HepG2 (cell line): ENCODE measurements around the gene PNP. TPM values are rescaled to one million over a fixed set of nuclear protein-coding genes. Genes with fewer than 3 reads are reported as not detected.

Source experiments
- ASH2L ChIP-seq: fragments of 300-600, 200-600 bp; sonication (generic); IDR thresholded peaks from 2 replicates; pipeline ENCODE4 v1.7.0; 2017; ENCODE audit warnings: low read depth, mild to moderate bottlenecking, moderate library complexity, mixed read lengths, low read length; ENCODE audit not compliant: insufficient read length
- CHCHD3 ChIP-seq: sonication (generic); formaldehyde crosslinking; IDR thresholded peaks from 2 replicates; pipeline ENCODE4 v1.8.0; 2022; ENCODE audit warnings: mild to moderate bottlenecking, missing genetic modification reagents, moderate library complexity
- EZH2 ChIP-seq: conservative IDR thresholded peaks from 2 replicates; pipeline ENCODE4 v1.6.1; 2012; ENCODE audit warnings: mild to moderate bottlenecking, low read depth, low read length, moderate library complexity
- FOXO1 ChIP-seq: sonication (generic); formaldehyde crosslinking; IDR thresholded peaks from 2 replicates; pipeline ENCODE4 v1.4.0; 2020; ENCODE audit warnings: missing genetic modification reagents
- HES4 ChIP-seq: sonication (generic); formaldehyde crosslinking; IDR thresholded peaks from 2 replicates; pipeline ENCODE4 v1.9.0; 2021; ENCODE audit warnings: mild to moderate bottlenecking, missing genetic modification reagents, borderline replicate concordance
- KAT2B ChIP-seq: fragments of 150-350 bp; IDR thresholded peaks from 2 replicates; pipeline ENCODE4 v1.6.1; 2014; ENCODE audit warnings: low read depth, low read length, borderline replicate concordance
- MAFG ChIP-seq: sonication (generic); formaldehyde crosslinking; IDR thresholded peaks from 2 replicates; pipeline ENCODE4 v1.5.1; 2020; ENCODE audit warnings: mild to moderate bottlenecking, missing genetic modification reagents
- NFATC3 ChIP-seq: sonication (generic); formaldehyde crosslinking; IDR thresholded peaks from 2 replicates; pipeline ENCODE4 v1.5.1; 2020; ENCODE audit warnings: mild to moderate bottlenecking, missing genetic modification reagents
- ONECUT2 ChIP-seq: sonication (generic); formaldehyde crosslinking; IDR thresholded peaks from 2 replicates; pipeline ENCODE4 v1.4.0; 2020; ENCODE audit warnings: missing genetic modification reagents
- RFX1 ChIP-seq: fragments of 450-650 bp; IDR thresholded peaks from 2 replicates; pipeline ENCODE4 v1.6.1; 2017
- SAFB2 ChIP-seq: sonication (generic); formaldehyde crosslinking; IDR thresholded peaks from 2 replicates; pipeline ENCODE4 v1.5.1; 2020; ENCODE audit warnings: missing genetic modification reagents, low read depth, mild to moderate bottlenecking, borderline replicate concordance
- SIX4 ChIP-seq: sonication (generic); formaldehyde crosslinking; IDR thresholded peaks from 2 replicates; pipeline ENCODE4 v1.4.0; 2020; ENCODE audit warnings: missing genetic modification reagents
- ZNF292 ChIP-seq: sonication (generic); formaldehyde crosslinking; IDR thresholded peaks from 2 replicates; pipeline ENCODE4 v1.8.1; 2022; ENCODE audit warnings: mild to moderate bottlenecking, low read depth, missing genetic modification reagents, borderline replicate concordance
- ZNF670 ChIP-seq: sonication (generic); formaldehyde crosslinking; IDR thresholded peaks from 2 replicates; pipeline ENCODE4 v1.8.0; 2022; ENCODE audit warnings: mild to moderate bottlenecking, missing genetic modification reagents, borderline replicate concordance
- ZNF7 ChIP-seq: IDR thresholded peaks from 2 replicates; pipeline ENCODE4 v1.6.1; 2016; ENCODE audit warnings: missing biosample characterization, missing genetic modification reagents
- polyA plus RNA-seq, 8 experiments: library from polyadenylated mRNA; depleted of rRNA in 3 of 8; stranded (reverse) in 7 of 8; unstranded in 1 of 8; fragments of >200 nt; fragmentation: Illumina TruSeq in 4 of 8; extraction: Trizol in 4 of 8; gene quantifications; 2 replicates each; pipeline versions ENCODE4 v1.2.1 to v1.2.3, GENCODE V29; 2011 to 2016; ENCODE audit warnings: low read depth in 4 of 8, missing spikeins in 1 of 8, mixed read lengths in 1 of 8; ENCODE audit not compliant: insufficient read depth in 1 of 8
- total RNA-seq, 5 experiments: library from RNA; depleted of rRNA; stranded (reverse); fragments of >200 nt; fragmentation: Illumina TruSeq; extraction: Trizol; gene quantifications; 2 replicates each; pipeline ENCODE4 v1.2.3, GENCODE V29; 2016; ENCODE audit warnings: low read depth in 1 of 5
- TF ChIP-seq, protein P1 (sequence below): sonication (generic); formaldehyde crosslinking; IDR thresholded peaks from 2 replicates; pipeline ENCODE4 v1.4.0; 2020; ENCODE audit warnings: missing genetic modification reagents
- TF ChIP-seq, protein P2 (sequence below): sonication (generic); formaldehyde crosslinking; IDR thresholded peaks from 2 replicates; pipeline ENCODE4 v1.5.0; 2020; ENCODE audit warnings: missing genetic modification reagents, mild to moderate bottlenecking, borderline replicate concordance
- TF ChIP-seq, protein P3 (sequence below): sonication (generic); formaldehyde crosslinking; IDR thresholded peaks from 2 replicates; pipeline ENCODE4 v1.4.0; 2020; ENCODE audit warnings: missing genetic modification reagents, borderline replicate concordance
- TF ChIP-seq, protein P4 (sequence below): sonication (generic); formaldehyde crosslinking; IDR thresholded peaks from 2 replicates; pipeline ENCODE4 v1.5.1; 2020; ENCODE audit warnings: mild to moderate bottlenecking, missing genetic modification reagents, moderate library complexity

Gene PNP
- total and polyA plus RNA-seq, 2 of the 13 experiments (the other 11 are each of a cell fraction or from before 2014, with no cell fraction given), result 45.4 to 74.8 TPM

DNA sequence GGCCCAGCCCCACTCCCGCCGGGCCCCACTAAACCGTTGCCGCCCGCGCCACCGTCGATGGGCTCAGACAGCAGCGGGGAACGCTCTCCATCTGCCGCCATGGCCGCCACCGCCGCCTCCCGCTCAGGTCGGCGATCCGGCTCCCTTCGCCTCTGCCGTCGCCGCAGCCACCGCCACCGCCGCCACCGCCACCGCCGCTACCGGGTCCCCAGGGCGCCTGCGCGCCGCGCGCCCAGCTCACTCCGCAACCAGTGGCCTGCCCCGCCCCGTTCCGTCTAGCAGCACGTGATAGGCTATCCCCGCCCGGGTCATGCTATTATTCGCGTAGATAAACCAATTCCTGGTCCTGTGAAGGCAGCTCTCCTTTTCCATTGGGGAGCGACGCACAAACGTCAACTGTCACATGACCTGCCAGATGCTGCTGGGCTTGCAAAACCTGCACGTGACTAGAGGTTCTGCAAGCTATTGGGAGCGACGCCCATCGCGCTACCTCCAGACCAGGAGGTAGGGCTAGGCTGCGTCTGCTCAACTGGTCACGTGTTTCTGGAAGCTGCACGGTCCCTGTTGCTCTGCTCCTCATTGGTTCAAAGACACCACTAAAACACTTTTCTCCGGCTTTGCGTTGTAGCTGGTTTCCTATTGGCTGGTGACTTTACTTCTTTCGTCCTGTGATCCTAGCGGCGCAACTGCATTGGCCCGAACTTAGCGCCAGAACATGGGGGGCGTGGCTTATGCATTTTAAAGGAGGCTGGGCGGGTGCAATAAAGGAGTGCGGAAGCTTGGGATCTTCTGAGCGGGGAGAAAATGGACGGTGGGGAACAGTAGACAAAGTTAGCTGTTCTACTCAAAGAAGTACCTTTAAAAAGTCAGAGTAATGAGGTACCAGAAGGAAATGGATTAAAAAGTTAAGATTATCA, 7.7 kb upstream of the PNP start, which contains the start of gene PIP4P1 (continued):
- TF ChIP-seq, protein P1, sequence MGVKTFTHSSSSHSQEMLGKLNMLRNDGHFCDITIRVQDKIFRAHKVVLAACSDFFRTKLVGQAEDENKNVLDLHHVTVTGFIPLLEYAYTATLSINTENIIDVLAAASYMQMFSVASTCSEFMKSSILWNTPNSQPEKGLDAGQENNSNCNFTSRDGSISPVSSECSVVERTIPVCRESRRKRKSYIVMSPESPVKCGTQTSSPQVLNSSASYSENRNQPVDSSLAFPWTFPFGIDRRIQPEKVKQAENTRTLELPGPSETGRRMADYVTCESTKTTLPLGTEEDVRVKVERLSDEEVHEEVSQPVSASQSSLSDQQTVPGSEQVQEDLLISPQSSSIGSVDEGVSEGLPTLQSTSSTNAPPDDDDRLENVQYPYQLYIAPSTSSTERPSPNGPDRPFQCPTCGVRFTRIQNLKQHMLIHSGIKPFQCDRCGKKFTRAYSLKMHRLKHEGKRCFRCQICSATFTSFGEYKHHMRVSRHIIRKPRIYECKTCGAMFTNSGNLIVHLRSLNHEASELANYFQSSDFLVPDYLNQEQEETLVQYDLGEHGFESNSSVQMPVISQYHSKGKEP (CRISPR knock-in tag), result peak; percentile 66; the same call in 1 of the 2 replicates
- TF ChIP-seq RFX1 (no peak), KAT2B (no peak), FOXO1 (CRISPR knock-in tag) (peak; percentile 73), ONECUT2 (CRISPR knock-in tag) (no peak), MAFG (CRISPR knock-in tag) (no peak), ZNF292 (CRISPR knock-in tag) (no peak), SIX4 (CRISPR knock-in tag) (peak; percentile 66; the same call in 1 of the 2 replicates), CHCHD3 (CRISPR knock-in tag) (no peak), HES4 (CRISPR knock-in tag) (peak; percentile 91), ZNF7 (CRISPR knock-in tag) (no peak), EZH2 (no peak), ZNF670 (no peak), NFATC3 (no peak), ASH2L (peak; percentile 87), SAFB2 (CRISPR knock-in tag) (peak; percentile 84; the same call in 1 of the 2 replicates)
- TF ChIP-seq, protein P2, sequence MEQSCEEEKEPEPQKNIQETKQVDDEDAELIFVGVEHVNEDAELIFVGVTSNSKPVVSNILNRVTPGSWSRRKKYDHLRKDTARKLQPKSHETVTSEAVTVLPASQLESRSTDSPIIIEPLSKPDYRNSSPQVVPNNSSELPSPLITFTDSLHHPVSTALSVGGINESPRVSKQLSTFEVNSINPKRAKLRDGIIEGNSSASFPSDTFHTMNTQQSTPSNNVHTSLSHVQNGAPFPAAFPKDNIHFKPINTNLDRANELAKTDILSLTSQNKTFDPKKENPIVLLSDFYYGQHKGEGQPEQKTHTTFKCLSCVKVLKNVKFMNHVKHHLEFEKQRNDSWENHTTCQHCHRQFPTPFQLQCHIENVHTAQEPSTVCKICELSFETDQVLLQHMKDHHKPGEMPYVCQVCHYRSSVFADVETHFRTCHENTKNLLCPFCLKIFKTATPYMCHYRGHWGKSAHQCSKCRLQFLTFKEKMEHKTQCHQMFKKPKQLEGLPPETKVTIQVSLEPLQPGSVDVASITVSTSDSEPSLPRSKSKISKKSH (CRISPR knock-in tag), result peak; percentile 93
- TF ChIP-seq, protein P3, sequence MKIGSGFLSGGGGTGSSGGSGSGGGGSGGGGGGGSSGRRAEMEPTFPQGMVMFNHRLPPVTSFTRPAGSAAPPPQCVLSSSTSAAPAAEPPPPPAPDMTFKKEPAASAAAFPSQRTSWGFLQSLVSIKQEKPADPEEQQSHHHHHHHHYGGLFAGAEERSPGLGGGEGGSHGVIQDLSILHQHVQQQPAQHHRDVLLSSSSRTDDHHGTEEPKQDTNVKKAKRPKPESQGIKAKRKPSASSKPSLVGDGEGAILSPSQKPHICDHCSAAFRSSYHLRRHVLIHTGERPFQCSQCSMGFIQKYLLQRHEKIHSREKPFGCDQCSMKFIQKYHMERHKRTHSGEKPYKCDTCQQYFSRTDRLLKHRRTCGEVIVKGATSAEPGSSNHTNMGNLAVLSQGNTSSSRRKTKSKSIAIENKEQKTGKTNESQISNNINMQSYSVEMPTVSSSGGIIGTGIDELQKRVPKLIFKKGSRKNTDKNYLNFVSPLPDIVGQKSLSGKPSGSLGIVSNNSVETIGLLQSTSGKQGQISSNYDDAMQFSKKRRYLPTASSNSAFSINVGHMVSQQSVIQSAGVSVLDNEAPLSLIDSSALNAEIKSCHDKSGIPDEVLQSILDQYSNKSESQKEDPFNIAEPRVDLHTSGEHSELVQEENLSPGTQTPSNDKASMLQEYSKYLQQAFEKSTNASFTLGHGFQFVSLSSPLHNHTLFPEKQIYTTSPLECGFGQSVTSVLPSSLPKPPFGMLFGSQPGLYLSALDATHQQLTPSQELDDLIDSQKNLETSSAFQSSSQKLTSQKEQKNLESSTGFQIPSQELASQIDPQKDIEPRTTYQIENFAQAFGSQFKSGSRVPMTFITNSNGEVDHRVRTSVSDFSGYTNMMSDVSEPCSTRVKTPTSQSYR (CRISPR knock-in tag), result peak; percentile 45; the same call in 1 of the 2 replicates
- TF ChIP-seq, protein P4, sequence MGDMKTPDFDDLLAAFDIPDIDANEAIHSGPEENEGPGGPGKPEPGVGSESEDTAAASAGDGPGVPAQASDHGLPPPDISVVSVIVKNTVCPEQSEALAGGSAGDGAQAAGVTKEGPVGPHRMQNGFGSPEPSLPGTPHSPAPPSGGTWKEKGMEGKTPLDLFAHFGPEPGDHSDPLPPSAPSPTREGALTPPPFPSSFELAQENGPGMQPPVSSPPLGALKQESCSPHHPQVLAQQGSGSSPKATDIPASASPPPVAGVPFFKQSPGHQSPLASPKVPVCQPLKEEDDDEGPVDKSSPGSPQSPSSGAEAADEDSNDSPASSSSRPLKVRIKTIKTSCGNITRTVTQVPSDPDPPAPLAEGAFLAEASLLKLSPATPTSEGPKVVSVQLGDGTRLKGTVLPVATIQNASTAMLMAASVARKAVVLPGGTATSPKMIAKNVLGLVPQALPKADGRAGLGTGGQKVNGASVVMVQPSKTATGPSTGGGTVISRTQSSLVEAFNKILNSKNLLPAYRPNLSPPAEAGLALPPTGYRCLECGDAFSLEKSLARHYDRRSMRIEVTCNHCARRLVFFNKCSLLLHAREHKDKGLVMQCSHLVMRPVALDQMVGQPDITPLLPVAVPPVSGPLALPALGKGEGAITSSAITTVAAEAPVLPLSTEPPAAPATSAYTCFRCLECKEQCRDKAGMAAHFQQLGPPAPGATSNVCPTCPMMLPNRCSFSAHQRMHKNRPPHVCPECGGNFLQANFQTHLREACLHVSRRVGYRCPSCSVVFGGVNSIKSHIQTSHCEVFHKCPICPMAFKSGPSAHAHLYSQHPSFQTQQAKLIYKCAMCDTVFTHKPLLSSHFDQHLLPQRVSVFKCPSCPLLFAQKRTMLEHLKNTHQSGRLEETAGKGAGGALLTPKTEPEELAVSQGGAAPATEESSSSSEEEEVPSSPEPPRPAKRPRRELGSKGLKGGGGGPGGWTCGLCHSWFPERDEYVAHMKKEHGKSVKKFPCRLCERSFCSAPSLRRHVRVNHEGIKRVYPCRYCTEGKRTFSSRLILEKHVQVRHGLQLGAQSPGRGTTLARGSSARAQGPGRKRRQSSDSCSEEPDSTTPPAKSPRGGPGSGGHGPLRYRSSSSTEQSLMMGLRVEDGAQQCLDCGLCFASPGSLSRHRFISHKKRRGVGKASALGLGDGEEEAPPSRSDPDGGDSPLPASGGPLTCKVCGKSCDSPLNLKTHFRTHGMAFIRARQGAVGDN (CRISPR knock-in tag), result peak; percentile 99
